GM19328 (cell line): Measurements from ENCODE around the gene TAF1D.

Experiments
- ATAC-seq: cut with Tn5 transposase; IDR thresholded peaks from one replicate; pipeline ENCODE4 v1.9.1; 2021; ENCODE audit warnings: mild to moderate bottlenecking, moderate library complexity; ENCODE audit not compliant: unreplicated experiment

The TAF1D gene

GRCh38 chr11:93727985-93728791, 13.1 kb downstream of the TAF1D start:
- no peak for ATAC-seq

DNA sequence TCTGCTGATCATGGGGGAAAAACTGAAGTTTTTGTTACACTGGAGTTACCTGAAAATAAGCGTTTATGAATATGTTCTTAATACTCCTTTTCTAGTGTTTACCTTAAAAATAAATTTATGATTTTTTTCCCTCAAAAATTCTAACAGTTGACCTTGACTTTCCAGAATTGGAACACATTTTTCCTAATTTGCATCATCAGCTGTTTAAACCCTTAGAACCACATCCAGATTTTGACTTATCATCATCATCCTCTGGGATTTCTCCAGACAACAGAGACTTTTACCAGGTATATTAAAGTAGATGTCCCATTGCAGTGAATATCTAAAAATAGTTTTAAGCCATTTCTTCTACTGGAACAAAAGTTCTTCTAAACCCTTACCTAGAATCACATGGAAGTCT, 17.2 kb downstream of the TAF1D start:
- no peak for ATAC-seq

DNA sequence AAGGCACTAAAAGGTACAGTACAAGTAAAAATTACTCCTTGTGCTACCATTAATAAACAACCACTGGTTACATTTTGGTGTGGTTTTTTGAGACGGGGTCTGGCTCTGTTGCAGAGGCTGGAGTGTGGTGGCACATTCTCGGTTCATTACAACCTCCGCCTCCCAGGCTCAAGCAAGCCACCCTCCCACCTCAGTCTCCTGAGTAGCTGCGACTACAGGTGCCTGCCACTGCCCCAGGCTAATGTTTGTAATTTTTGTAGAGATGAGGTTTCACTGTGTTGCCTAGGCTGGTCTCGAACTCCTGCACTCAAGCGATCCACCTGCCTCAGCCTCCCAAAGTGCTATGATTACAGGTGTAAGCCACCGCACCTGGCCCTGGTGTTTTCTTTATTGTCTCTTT, 20.8 kb downstream of the TAF1D start:
- no peak for ATAC-seq

DNA sequence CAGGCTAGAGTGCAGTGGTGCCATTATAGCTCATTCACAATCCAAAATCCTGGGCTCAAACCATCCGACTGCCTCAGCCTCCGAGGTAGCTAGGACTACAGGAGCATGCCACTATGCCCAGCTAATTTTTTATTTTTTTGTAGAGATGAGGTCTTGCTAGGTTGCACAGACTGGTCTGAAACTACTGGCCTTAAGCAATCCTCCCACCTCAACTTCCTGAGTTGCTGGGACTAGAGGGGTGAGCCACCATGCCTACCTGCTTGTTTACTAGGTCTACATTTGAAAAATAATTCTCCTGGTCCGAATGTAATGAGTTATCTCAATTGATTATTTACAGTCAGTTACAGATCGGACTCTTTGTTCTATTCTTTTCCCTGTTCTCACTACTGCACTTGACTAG, 22.0 kb downstream of the TAF1D start:
- ATAC-seq, result no peak

DNA sequence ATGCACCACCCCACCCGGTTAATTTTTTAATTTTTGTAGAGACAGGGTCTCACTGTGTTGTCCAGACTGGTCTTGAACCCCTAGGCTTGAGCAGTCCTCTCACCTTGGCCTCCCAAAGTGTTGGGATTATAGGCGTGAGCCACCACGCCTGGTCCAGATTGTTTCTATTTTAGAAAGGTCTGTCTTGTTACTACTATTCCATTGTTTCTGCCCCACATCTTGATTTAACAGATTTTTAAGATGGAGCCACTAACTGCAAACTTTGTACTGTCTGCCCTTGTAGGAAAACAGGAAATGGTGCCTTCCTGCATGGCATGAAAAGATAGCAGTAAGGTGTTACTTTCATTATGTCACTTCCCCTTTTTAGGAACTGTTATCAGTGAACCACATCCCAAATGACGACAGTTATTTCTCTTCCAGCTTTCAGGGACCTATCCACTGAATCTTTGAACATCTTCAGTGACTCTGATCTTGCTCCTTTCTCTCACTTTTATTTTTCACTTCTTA, 23.2 kb downstream of the TAF1D start:
- ATAC-seq, result peak; percentile 76

- no peak for ATAC-seq
These were observed 23.8 kb downstream of the TAF1D start for GRCh38 chr11:93717501-93717900.

GRCh38 chr11:93715797-93716396, 25.4 kb downstream of the TAF1D start:
- ATAC-seq, result no peak

GRCh38 chr11:93712678-93713077, 28.6 kb downstream of the TAF1D start:
- ATAC-seq, result no peak

GRCh38 chr11:93710239-93710638, 31.1 kb downstream of the TAF1D start:
- ATAC-seq, result no peak

GRCh38 chr11:93704237-93704636, 37.1 kb downstream of the TAF1D start:
- ATAC-seq, result no peak

- ATAC-seq, result no peak
These were observed 40.5 kb downstream of the TAF1D start for GRCh38 chr11:93700830-93701229.

- ATAC-seq, result no peak
These were observed 43.7 kb downstream of the TAF1D start for GRCh38 chr11:93697611-93698010.

GRCh38 chr11:93694557-93694956, 46.7 kb downstream of the TAF1D start:
- ATAC-seq, result no peak

DNA sequence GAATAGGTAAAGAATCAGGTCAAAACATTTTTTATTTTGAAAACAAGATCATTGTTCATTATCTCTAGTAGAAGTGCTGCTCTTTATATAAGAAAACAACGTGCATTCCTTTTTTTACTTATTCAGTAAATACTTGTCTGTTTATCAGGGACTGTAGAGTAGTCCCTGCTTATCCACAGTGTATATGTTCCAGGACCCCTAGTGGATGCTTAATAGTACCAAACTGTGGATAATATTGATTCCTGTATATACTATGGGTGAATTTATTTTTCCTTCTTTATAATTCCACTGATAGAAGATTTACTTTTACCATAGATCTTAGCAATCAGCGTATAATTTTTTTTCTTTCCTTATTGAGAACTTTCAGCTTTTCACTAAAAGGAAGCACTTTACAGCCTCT, 47.2 kb downstream of the TAF1D start:
- no peak for ATAC-seq

DNA sequence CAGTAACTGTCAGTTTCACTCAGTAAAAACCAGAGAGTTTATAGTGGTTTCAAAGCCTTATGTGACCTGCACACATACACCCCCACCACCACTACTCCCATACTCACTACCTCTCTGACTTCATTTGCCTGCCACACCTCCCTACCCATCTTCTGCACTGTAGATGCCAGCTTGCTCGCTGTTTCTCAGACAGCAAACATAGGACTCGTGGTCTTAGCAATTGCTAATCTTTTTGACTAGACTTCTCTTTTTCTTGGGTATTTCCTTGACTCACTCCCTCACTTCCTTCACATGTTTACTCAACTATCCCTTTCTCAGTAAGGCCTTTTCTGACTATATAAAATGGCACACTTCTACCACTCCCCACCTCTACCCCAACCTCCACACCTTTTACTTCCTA, 52.1 kb downstream of the TAF1D start:
- peak; percentile 71 for ATAC-seq

DNA sequence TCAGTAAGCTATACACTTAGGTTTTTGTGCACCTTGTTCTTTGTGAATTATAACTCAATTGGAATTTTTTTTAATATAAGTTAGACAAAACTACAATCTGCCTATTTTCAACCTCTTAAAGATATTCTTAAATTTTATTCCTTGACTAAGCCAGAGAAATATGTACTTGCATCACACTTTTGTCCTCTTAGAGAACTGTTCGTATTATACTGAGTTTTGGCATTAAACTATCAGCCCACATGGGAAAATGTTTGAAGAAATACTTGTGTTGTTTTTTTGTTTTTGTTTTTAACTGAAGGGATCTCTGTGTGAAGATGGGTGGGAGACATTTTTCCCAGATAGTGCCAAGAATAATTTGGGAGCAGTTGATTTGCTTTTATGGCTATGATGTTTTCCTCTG, 54.5 kb downstream of the TAF1D start:
- ATAC-seq, result no peak

DNA sequence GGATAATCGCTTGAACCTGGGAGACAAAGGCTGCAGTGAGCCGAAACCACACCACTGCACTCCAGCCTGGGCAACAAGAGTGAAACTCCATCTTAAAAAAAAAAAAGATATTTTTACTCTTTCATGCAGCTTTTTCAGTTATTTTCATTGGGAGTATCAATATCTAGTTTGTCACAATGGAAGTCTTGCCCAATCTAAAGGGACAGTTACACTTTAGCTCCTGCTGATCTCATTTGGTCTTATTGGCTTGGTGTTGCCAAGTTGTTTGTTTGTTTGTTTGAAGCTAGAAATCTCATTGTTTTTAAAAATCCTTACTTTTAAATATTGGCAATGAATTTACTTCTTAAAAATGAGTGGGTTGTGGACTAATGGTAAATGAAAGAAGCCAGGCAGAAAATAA, 55.1 kb downstream of the TAF1D start:
- ATAC-seq, result no peak
